GM13977 (cell line): Measurements from ENCODE around the gene CRABP2.

Experiments used
- DNase-seq: peaks from one replicate; pipeline ENCODE4 v3.0.0; 2012; ENCODE audit warnings: low spot score
- in situ Hi-C: fragments of 300-500 bp; cut with MboI; formaldehyde crosslinking; loops from one replicate; pipeline ENCODE4 v1.12.0; 2022; ENCODE audit warnings: low sequenced_read_pairs, low pct_unique_long_range_greater_than_20kb, mixed read lengths, inconsistent platforms; ENCODE audit not compliant: unreplicated experiment
- TF ChIP-seq, protein P1 (sequence below): IDR thresholded peaks from 2 replicates; pipeline ENCODE4 v1.5.1; 2012; ENCODE audit warnings: mild to moderate bottlenecking, control low read depth; ENCODE audit not compliant: insufficient read depth; ENCODE audit errors: extremely low read depth, missing control alignments

The CRABP2 gene

DNA sequence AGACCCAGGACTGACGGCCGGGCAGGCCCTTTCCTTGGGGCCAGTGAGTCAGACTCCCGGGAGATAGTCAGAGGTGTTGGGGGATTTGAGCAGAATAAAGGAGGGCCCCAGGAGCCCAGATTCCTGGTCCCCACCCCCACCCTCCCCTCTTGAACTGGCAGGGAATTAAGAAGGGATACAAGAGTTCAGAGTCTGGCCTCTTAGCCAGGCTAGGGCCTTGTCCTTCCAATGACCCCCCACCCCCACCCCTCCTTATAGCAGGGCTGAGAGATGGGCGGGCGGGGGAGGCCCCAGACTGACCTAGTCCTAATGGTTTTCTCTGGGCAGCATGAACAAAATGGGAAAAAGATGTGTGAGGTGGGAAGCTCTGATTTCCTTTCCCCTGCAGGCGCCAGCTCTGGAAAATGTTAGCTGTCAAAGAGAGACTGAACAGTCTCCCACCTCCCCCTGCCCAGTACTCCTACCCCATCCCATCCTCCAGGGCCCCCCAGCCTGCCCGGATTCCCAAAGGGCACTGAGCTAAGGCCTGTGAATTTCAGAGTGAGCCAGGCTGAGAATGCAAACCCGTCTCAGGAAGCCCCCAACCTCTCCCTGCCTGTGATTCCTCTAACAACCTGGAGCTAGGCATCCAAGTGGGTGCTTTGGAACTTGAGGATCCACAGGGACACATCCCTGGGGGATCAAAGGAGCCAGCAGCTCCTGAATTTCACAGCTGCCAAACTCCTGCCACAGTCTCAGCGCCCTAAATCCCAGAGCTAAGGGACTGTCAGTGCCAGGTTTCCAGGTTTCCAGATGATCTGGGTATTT is 5.8 kb upstream of the CRABP2 start:
- in situ Hi-C loops: loop anchor here (25.0 kb wide), 1 partner anchor 151 kb away; the partner anchor contains the start of genes INSRR and NTRK1
- TF ChIP-seq, protein P1, sequence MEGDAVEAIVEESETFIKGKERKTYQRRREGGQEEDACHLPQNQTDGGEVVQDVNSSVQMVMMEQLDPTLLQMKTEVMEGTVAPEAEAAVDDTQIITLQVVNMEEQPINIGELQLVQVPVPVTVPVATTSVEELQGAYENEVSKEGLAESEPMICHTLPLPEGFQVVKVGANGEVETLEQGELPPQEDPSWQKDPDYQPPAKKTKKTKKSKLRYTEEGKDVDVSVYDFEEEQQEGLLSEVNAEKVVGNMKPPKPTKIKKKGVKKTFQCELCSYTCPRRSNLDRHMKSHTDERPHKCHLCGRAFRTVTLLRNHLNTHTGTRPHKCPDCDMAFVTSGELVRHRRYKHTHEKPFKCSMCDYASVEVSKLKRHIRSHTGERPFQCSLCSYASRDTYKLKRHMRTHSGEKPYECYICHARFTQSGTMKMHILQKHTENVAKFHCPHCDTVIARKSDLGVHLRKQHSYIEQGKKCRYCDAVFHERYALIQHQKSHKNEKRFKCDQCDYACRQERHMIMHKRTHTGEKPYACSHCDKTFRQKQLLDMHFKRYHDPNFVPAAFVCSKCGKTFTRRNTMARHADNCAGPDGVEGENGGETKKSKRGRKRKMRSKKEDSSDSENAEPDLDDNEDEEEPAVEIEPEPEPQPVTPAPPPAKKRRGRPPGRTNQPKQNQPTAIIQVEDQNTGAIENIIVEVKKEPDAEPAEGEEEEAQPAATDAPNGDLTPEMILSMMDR: no peak
- no peak for DNase-seq

DNA sequence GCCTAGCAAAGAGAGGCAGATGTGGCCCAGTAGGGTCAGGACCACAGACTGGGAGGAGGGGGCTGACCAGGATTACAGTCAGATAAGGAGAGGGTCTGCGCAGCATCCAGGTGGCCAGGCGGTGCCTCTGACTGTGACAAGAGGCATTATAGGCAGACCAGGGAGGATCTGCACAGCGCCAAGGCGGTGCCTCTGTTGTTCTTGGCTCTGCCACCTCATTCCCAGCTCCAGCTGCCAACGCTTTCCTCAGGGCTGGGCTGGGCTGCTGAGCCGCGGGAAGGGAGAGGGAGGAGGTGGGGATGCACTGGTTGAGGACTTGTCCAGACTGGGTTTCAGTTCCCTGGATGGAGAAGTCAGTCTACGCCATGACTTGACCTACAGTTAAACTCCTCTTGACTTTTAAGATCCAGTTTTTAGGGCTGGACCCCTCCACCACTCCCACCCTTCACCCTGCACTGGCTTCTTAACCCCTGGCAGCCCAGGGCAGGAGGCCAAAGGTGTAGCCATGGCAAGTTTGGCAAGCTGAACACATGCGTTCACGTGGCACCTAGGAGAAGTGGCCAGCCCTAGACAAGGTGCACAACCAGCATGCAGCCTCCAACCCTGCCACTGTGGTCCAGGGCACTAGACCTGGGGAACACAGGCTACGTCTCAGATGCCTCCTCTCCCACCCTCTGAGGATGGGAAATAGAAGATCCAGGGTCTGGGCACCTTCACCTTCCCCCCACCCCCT is 4.5 kb upstream of the CRABP2 start:
- in situ Hi-C loops: loop anchor here (25.0 kb wide), 1 partner anchor 152 kb away; the partner anchor contains the start of genes INSRR and NTRK1
- DNase-seq: no peak
- TF ChIP-seq, protein P1: no peak

DNA sequence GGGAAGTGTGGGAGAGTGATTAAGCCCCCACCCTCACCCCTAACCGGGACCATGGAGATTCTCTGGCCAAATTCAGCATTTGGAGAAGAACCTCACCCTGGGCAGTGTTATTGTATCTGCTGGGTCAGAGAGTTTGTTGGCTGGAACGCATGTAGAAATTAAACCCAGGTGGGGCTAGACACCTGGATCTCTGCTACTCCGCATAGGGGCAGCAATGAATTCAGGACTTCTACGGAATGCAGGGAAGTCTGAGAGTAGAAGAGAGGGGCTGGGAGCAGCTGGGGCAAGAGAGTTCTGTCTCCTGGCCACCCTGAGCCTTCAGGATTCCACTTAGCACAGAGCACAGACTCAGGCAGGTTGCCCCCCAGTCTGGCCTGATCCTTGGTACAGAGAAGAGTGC is 3.6 kb upstream of the CRABP2 start:
- in situ Hi-C loops: loop anchor here (25.0 kb wide), 1 partner anchor 153 kb away; the partner anchor contains the start of genes INSRR and NTRK1
- no peak for DNase-seq
- TF ChIP-seq, protein P1: no peak

DNA sequence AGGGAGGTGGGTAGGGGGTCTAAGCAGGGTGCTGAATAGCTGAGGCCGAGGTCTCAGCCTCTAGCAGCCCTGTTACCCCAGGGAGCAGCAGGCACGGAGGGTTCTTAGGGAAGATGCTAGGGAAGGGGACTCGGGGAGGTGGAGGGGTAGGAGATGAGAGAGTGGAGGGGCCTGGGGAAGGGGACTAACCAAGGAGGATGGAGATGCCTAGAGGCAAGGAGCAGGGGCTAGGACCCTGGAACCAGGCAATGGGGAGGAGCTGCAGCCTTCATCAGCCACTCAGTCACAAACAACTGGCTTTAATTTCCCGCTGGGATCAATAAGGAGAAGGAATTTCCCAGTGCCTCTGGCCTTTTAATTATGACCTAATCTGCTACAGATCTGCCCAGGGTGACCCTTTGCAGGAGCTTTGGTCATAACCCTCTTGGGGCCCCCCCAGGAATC is 2.9 kb upstream of the CRABP2 start:
- TF ChIP-seq, protein P1: no peak
- in situ Hi-C loops: loop anchor here (25.0 kb wide), 1 partner anchor 154 kb away; the partner anchor contains the start of genes INSRR and NTRK1
- DNase-seq: no peak

DNA sequence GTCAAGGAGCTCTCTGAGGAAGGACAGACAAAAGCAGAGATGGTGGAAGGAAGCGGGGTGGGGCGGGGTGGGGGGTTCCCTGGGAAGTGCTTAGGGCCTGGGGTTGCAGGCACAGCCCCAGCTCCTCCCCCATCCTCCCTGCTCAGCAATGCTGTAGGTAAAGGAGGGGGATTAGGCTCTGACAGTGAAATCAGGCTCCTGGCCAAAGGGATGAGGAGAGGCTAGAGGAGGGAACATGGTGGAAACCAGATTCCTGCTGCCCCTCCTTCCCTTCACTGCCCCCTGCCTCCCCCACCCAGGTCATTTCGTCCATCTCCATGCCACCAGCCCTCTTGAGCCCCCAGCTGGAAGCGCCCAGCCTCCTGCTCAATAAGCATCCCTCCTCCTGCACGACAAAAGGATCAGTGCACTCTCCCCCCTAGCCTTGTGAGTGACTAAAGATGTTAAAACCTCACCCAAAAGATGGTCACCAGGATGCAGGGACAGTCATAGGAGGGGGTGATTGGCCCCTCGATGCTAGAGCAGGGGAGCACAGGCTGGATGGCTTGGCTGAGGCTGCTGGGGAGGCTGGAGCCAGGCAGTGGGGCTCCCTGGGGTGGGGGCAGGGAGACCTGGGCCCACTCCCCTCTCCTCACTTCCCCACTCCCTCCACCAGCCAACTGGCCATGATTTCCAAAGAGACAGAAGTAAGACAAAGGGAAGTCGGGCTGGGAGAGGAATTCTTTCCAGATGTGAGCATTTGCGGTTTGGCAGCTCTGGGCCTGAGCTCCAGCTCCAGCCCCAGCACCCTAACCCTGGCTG is 2.2 kb upstream of the CRABP2 start:
- DNase-seq: no peak
- in situ Hi-C loops: loop anchor here (25.0 kb wide), 1 partner anchor 155 kb away; the partner anchor contains the start of genes INSRR and NTRK1
- TF ChIP-seq, protein P1: no peak

DNA sequence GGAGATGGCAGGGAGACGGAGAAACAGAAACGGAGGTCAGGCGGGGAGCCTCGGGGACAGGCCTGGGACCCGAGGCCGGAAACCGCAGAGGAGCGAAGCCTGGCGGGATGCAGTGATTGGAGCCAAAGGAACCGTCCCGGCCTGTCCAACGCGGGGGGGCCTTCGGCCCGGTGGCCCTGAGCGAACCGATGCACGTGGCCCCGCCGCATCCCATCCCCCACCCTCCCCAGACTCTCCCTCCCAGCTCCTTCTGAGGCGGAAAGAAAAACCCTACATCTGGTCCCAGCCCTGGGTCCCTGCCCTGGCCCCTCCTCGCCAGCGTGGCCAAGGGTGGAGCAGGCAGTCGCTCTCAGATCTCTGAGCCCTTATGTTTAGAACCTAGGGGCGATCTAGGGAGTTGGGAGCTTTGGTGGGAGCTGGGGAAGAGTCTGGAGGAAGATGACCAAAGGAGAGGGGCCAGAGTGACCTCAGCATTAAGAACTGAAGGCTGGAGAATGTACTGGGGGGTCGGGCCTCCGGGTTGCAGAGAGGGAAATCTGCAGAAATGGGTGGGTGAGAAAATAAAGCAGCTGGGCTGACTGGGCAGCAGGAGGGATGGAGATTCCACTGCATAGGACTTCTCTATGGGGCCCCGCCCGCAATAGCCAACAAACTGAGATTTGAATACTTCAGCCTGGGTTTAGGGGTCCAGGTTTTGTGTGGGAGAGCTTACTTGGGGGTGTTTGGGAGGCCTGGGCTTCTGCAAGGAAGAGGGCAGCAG is 1.5 kb upstream of the CRABP2 start:
- in situ Hi-C loops: loop anchor here (25.0 kb wide), 1 partner anchor 155 kb away; the partner anchor contains the start of genes INSRR and NTRK1
- TF ChIP-seq, protein P1: no peak
- no peak for DNase-seq
